ENCODE measurements around the gene XYLB.

GRCh38 chr3:38392604-38393163 is 46.1 kb downstream of the XYLB start:
- TF ChIP-seq JUND (IDR thresholded peaks at IDR 0.05) (no peak), CTCF (IDR thresholded peaks at IDR 0.05 in 2 of 3, conservative IDR thresholded peaks at IDR 0.05 in 1 of 3; ENCODE audit: borderline replicate concordance in 1 of 3, insufficient read depth in 1 of 3, low read depth in 2 of 3, low read length in 2 of 3) (no peak), POLR2A (IDR thresholded peaks at IDR 0.05; ENCODE audit: borderline replicate concordance, extremely low read depth, insufficient read depth, insufficient read length) (no peak), CEBPB (IDR thresholded peaks at IDR 0.05; ENCODE audit: low read depth) (no peak), ZFX (IDR thresholded peaks at IDR 0.05) (no peak), ELF1 (IDR thresholded peaks at IDR 0.05; ENCODE audit: borderline replicate concordance, low read depth) (no peak), CBX3 (IDR thresholded peaks at IDR 0.05; ENCODE audit: low read depth) (no peak), ZNF274 (IDR thresholded peaks at IDR 0.05; ENCODE audit: low read depth, low read length) (no peak), POLR2AphosphoS5 (IDR thresholded peaks at IDR 0.05; ENCODE audit: low read depth, low read length) (no peak)
